Neural cell (in vitro differentiated cells): ENCODE data around the gene PNPLA2.

Experiments used
- CTCF ChIP-seq: fragments of 450-650 bp; IDR thresholded peaks from 2 replicates; pipeline ENCODE4 v1.5.1; 2014; ENCODE audit warnings: antibody characterized with exemption, mild to moderate bottlenecking, moderate library complexity; ENCODE audit not compliant: poor library complexity, severe bottlenecking
- TAF1 ChIP-seq: IDR thresholded peaks from 2 replicates; pipeline ENCODE4 v1.6.1; 2012; ENCODE audit warnings: low read depth

- TF ChIP-seq CTCF = no peak
- TF ChIP-seq TAF1 = no peak
Measured at GRCh38 chr11:823441-824291, 5.0 kb downstream of the PNPLA2 start.
